ENCODE data around the gene PRR20G. TPM values are rescaled to one million over a fixed set of nuclear protein-coding genes. Genes with fewer than 3 reads are reported as not detected.

The PRR20G gene
- polyA plus RNA-seq, 1 donor from 2014 or later: not detected

DNA sequence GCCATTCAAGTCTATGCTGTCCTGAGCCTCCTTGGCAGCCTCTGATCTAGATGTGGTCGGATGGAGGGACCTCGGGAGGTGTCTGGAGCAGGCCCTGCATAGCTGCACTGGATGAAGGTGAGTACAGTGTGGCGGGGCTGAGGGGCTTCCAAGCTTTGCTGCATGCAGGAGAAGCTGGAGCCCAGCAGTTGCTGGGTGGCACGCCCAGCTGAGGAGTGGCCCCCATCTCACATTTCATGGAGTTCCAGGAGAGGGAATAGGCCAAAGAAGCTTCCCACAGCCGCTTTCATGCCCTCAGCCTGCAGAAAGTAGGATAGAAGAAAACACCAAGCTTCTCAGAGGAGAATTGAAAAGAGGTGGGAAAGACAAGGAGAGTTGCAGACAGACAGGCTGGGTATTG lies 48.3 kb upstream of the PRR20G start:
- Histone ChIP-seq H3K4me2 (ENCODE audit: low read length) (no peak overlapping the region), H3K27me3 (ENCODE audit: insufficient read depth, low read depth, low read length) (no peaks in the 10 kb centered on the region), H3K4me3 (ENCODE audit: low read length) (no peak overlapping the region), H3K9ac (ENCODE audit: low read length) (no peak overlapping the region), H3K9me3 (ENCODE audit: low read length) (peaks cover 7% of the 10 kb centered on the region), H3F3A (ENCODE audit: insufficient read depth, low read length, poor library complexity, severe bottlenecking) (no peaks in the 10 kb centered on the region), H2AFZ (ENCODE audit: low read depth, low read length) (no peak overlapping the region), H3K9me2 (ENCODE audit: insufficient read depth, low read length) (no peaks in the 10 kb centered on the region), H3K79me2 (replicated peaks; ENCODE audit: insufficient read depth, low read length) (no peaks in the 10 kb centered on the region), H4K20me1 (ENCODE audit: insufficient read depth) (no peaks in the 10 kb centered on the region), H3K27ac (ENCODE audit: low read length) (no peak overlapping the region), H3K36me3 (ENCODE audit: insufficient read depth, low read length) (no peaks in the 10 kb centered on the region)
- no peak for TF ChIP-seq SMC3 (conservative IDR thresholded peaks at IDR 0.05; ENCODE audit: poor library complexity)
- TF ChIP-seq MXI1 (conservative IDR thresholded peaks at IDR 0.05; ENCODE audit: poor library complexity, severe bottlenecking): no peak
- no peak for TF ChIP-seq RAD21 (conservative IDR thresholded peaks at IDR 0.05)
- TF ChIP-seq, protein P1, sequence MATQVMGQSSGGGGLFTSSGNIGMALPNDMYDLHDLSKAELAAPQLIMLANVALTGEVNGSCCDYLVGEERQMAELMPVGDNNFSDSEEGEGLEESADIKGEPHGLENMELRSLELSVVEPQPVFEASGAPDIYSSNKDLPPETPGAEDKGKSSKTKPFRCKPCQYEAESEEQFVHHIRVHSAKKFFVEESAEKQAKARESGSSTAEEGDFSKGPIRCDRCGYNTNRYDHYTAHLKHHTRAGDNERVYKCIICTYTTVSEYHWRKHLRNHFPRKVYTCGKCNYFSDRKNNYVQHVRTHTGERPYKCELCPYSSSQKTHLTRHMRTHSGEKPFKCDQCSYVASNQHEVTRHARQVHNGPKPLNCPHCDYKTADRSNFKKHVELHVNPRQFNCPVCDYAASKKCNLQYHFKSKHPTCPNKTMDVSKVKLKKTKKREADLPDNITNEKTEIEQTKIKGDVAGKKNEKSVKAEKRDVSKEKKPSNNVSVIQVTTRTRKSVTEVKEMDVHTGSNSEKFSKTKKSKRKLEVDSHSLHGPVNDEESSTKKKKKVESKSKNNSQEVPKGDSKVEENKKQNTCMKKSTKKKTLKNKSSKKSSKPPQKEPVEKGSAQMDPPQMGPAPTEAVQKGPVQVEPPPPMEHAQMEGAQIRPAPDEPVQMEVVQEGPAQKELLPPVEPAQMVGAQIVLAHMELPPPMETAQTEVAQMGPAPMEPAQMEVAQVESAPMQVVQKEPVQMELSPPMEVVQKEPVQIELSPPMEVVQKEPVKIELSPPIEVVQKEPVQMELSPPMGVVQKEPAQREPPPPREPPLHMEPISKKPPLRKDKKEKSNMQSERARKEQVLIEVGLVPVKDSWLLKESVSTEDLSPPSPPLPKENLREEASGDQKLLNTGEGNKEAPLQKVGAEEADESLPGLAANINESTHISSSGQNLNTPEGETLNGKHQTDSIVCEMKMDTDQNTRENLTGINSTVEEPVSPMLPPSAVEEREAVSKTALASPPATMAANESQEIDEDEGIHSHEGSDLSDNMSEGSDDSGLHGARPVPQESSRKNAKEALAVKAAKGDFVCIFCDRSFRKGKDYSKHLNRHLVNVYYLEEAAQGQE (IDR thresholded peaks at IDR 0.05; ENCODE audit: borderline replicate concordance): no peak
- no peak for TF ChIP-seq POLR2AphosphoS5 (IDR thresholded peaks at IDR 0.05)
- no peak for TF ChIP-seq EZH2 (IDR thresholded peaks at IDR 0.05; ENCODE audit: borderline replicate concordance, insufficient read depth, low read length, poor library complexity, severe bottlenecking)
- TF ChIP-seq, protein P2, sequence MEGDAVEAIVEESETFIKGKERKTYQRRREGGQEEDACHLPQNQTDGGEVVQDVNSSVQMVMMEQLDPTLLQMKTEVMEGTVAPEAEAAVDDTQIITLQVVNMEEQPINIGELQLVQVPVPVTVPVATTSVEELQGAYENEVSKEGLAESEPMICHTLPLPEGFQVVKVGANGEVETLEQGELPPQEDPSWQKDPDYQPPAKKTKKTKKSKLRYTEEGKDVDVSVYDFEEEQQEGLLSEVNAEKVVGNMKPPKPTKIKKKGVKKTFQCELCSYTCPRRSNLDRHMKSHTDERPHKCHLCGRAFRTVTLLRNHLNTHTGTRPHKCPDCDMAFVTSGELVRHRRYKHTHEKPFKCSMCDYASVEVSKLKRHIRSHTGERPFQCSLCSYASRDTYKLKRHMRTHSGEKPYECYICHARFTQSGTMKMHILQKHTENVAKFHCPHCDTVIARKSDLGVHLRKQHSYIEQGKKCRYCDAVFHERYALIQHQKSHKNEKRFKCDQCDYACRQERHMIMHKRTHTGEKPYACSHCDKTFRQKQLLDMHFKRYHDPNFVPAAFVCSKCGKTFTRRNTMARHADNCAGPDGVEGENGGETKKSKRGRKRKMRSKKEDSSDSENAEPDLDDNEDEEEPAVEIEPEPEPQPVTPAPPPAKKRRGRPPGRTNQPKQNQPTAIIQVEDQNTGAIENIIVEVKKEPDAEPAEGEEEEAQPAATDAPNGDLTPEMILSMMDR (IDR thresholded peaks at IDR 0.05; ENCODE audit: poor library complexity, severe bottlenecking): no peak
- TF ChIP-seq EP300 (conservative IDR thresholded peaks at IDR 0.05; ENCODE audit: poor library complexity, severe bottlenecking): no peak

DNA sequence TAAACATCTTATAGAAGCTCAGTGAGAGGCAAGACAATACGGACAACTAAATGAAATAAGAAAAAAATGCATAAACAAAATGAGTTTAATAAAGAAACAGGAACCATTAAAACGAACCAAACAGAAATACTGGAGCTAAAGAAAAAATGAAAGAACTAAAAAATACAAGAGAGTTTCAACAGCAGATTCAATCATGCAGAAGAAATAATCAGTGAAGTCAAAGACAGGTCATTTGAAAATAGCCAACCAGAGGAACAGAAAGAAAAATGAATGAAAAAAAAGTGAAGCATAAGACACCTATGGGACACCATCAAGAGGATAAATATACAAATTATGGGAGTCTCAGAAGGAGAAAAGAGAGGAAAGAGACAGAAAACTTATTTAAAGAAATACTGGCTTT lies 42.5 kb upstream of the PRR20G start:
- TF ChIP-seq TAF1 (IDR thresholded peaks at IDR 0.05; ENCODE audit: low read depth): no peak
- no peak for TF ChIP-seq MXI1 (conservative IDR thresholded peaks at IDR 0.05; ENCODE audit: poor library complexity, severe bottlenecking)
- TF ChIP-seq POLR2AphosphoS5 (IDR thresholded peaks at IDR 0.05): no peak
- no peak for TF ChIP-seq RAD21 (conservative IDR thresholded peaks at IDR 0.05)
- TF ChIP-seq EZH2 (IDR thresholded peaks at IDR 0.05; ENCODE audit: borderline replicate concordance, insufficient read depth, low read length, poor library complexity, severe bottlenecking): no peak
- TF ChIP-seq, protein P2 (IDR thresholded peaks at IDR 0.05; ENCODE audit: poor library complexity, severe bottlenecking): no peak
- TF ChIP-seq EP300 (conservative IDR thresholded peaks at IDR 0.05; ENCODE audit: poor library complexity, severe bottlenecking): no peak
- TF ChIP-seq SMC3 (conservative IDR thresholded peaks at IDR 0.05; ENCODE audit: poor library complexity): no peak
- TF ChIP-seq, protein P1 (IDR thresholded peaks at IDR 0.05; ENCODE audit: borderline replicate concordance): no peak
- Histone ChIP-seq H3K79me2 (replicated peaks; ENCODE audit: insufficient read depth, low read length) (no peaks in the 10 kb centered on the region), H3K4me2 (ENCODE audit: low read length) (no peak overlapping the region), H3F3A (ENCODE audit: insufficient read depth, low read length, poor library complexity, severe bottlenecking) (no peaks in the 10 kb centered on the region), H3K9me2 (ENCODE audit: insufficient read depth, low read length) (no peaks in the 10 kb centered on the region), H3K27me3 (ENCODE audit: insufficient read depth, low read depth, low read length) (no peaks in the 10 kb centered on the region), H2AFZ (ENCODE audit: low read depth, low read length) (no peak overlapping the region), H4K20me1 (ENCODE audit: insufficient read depth) (no peaks in the 10 kb centered on the region), H3K9ac (ENCODE audit: low read length) (no peak overlapping the region), H3K27ac (ENCODE audit: low read length) (no peak overlapping the region), H3K4me3 (ENCODE audit: low read length) (no peak overlapping the region), H3K9me3 (ENCODE audit: low read length) (peaks cover 21% of the 10 kb centered on the region), H3K36me3 (ENCODE audit: insufficient read depth, low read length) (no peaks in the 10 kb centered on the region)

Data from neural cell (in vitro differentiated cells).